H9 (cell line): Measurements from ENCODE around the gene PLEKHN1. TPM values are rescaled to one million over a fixed set of nuclear protein-coding genes. Genes with fewer than 3 reads are reported as not detected.

Source experiments
- DNase-seq: peaks from one replicate; pipeline ENCODE4 v3.0.0-alpha.2; 2017
- H2AFZ ChIP-seq: one replicate; pipeline ENCODE4 v1.6.1; 2013; ENCODE audit warnings: mild to moderate bottlenecking, low read length, control low read depth, moderate library complexity
- H2AK5ac ChIP-seq: 2 replicates; pipeline ENCODE4 v1.6.1; 2013; ENCODE audit warnings: low read length, control low read depth, mixed read lengths; ENCODE audit not compliant: insufficient read length
- H2BK120ac ChIP-seq: one replicate; pipeline ENCODE4 v1.6.1; 2013; ENCODE audit warnings: low read depth, mild to moderate bottlenecking, low read length, control low read depth, inconsistent platforms; ENCODE audit not compliant: poor library complexity, severe bottlenecking
- H2BK12ac ChIP-seq: 2 replicates; pipeline ENCODE4 v1.6.1; 2013; ENCODE audit warnings: low read length, control low read depth, mixed read lengths, low read depth; ENCODE audit not compliant: insufficient read length
- H2BK15ac ChIP-seq: 2 replicates; pipeline ENCODE4 v1.6.1; 2013; ENCODE audit warnings: low read depth, low read length, control low read depth
- H2BK20ac ChIP-seq: one replicate; pipeline ENCODE4 v1.6.1; 2013; ENCODE audit warnings: low read depth, mild to moderate bottlenecking, low read length, control low read depth, inconsistent platforms; ENCODE audit not compliant: poor library complexity, severe bottlenecking
- H2BK5ac ChIP-seq: 2 replicates; pipeline ENCODE4 v1.6.1; 2013; ENCODE audit warnings: low read length, control low read depth, mixed read lengths; ENCODE audit not compliant: insufficient read length
- H3K14ac ChIP-seq: 2 replicates; pipeline ENCODE4 v1.6.1; 2013; ENCODE audit warnings: low read length, control low read depth; ENCODE audit not compliant: insufficient read depth
- H3K18ac ChIP-seq: 2 replicates; pipeline ENCODE4 v1.6.1; 2013; ENCODE audit warnings: low read depth, mild to moderate bottlenecking, mixed read lengths, low read length, control low read depth; ENCODE audit not compliant: insufficient read length
- H3K23ac ChIP-seq: 2 replicates; pipeline ENCODE4 v1.6.1; 2013; ENCODE audit warnings: low read length, control low read depth, mixed read lengths, low read depth; ENCODE audit not compliant: insufficient read length
- H3K23me2 ChIP-seq: 2 replicates; pipeline ENCODE4 v1.6.1; 2013; ENCODE audit warnings: low read depth, mild to moderate bottlenecking, mixed read lengths, low read length, control low read depth; ENCODE audit not compliant: insufficient read length, poor library complexity, severe bottlenecking
- H3K27ac ChIP-seq: 2 replicates; pipeline ENCODE4 v1.5.1; 2013; ENCODE audit warnings: low read length, control low read depth, mixed read lengths, low read depth; ENCODE audit not compliant: insufficient read length
- H3K27me3 ChIP-seq: 2 replicates; pipeline ENCODE4 v1.6.1; 2013; ENCODE audit warnings: low read length, control low read depth, inconsistent platforms; ENCODE audit not compliant: insufficient read depth
- H3K4ac ChIP-seq: 2 replicates; pipeline ENCODE4 v1.6.1; 2013; ENCODE audit warnings: low read depth, mild to moderate bottlenecking, control low read depth, inconsistent platforms, low read length, moderate library complexity
- H3K4me1 ChIP-seq: 2 replicates; pipeline ENCODE4 v1.6.1; 2013; ENCODE audit warnings: low read length, control low read depth, inconsistent platforms; ENCODE audit not compliant: insufficient read depth
- H3K4me2 ChIP-seq: 2 replicates; pipeline ENCODE4 v1.6.1; 2013; ENCODE audit warnings: low read length, control low read depth, mixed read lengths; ENCODE audit not compliant: insufficient read length, insufficient read depth
- H3K56ac ChIP-seq: 2 replicates; pipeline ENCODE4 v1.6.1; 2013; ENCODE audit warnings: low read depth, mild to moderate bottlenecking, mixed read lengths, low read length, control low read depth; ENCODE audit not compliant: insufficient read length
- H3K79me1 ChIP-seq: 2 replicates; pipeline ENCODE4 v1.6.1; 2013; ENCODE audit warnings: low read depth, mild to moderate bottlenecking, moderate library complexity, low read length, control low read depth, inconsistent platforms; ENCODE audit not compliant: insufficient read depth, poor library complexity, severe bottlenecking
- H3K79me2 ChIP-seq: 2 replicates; pipeline ENCODE4 v1.6.1; 2013; ENCODE audit warnings: low read length, control low read depth, inconsistent platforms; ENCODE audit not compliant: insufficient read depth
- H3K9ac ChIP-seq: 2 replicates; pipeline ENCODE4 v1.6.1; 2013; ENCODE audit warnings: low read length, control low read depth, mixed read lengths; ENCODE audit not compliant: insufficient read length; ENCODE audit errors: extremely low read depth
- H3K9me3 ChIP-seq: one replicate; pipeline ENCODE4 v1.6.1; 2013; ENCODE audit warnings: low read depth, low read length, inconsistent platforms; ENCODE audit not compliant: control insufficient read depth
- H3T11ph ChIP-seq: one replicate; pipeline ENCODE4 v1.6.1; 2013; ENCODE audit warnings: mild to moderate bottlenecking, low read length, control low read depth, inconsistent platforms
- H4K20me1 ChIP-seq: one replicate; pipeline ENCODE4 v1.6.1; 2013; ENCODE audit not compliant: control insufficient read depth, insufficient read length, insufficient read depth
- H4K5ac ChIP-seq: 2 replicates; pipeline ENCODE4 v1.6.1; 2013; ENCODE audit warnings: low read depth, mild to moderate bottlenecking, mixed read lengths, low read length, control low read depth; ENCODE audit not compliant: insufficient read length
- H4K8ac ChIP-seq: replicated peaks from 2 replicates; pipeline ENCODE4 v1.6.1; 2013; ENCODE audit warnings: low read length, control low read depth, mixed read lengths, low read depth; ENCODE audit not compliant: insufficient read length
- H4K91ac ChIP-seq: 2 replicates; pipeline ENCODE4 v1.6.1; 2013; ENCODE audit warnings: low read depth, mild to moderate bottlenecking, moderate library complexity, mixed read lengths, low read length, control low read depth; ENCODE audit not compliant: insufficient read length
- H3K27ac Mint-ChIP-seq, 3 experiments: 2 replicates in 2 of 3; 3 replicates in 1 of 3; pipeline ENCODE4 v1.8.0; 2020 to 2021; ENCODE audit warnings: mixed read lengths in 3 of 3, mild to moderate bottlenecking in 1 of 3, moderate library complexity in 1 of 3
- H3K27me3 Mint-ChIP-seq: 2 replicates; pipeline ENCODE4 v1.8.0; 2021; ENCODE audit warnings: low read depth, mild to moderate bottlenecking, moderate library complexity, mixed read lengths
- H3K36me3 Mint-ChIP-seq, 3 experiments: 2 replicates in 2 of 3; 3 replicates in 1 of 3; pipeline ENCODE4 v1.8.0; 2020 to 2021; ENCODE audit warnings: low read depth in 3 of 3, mixed read lengths in 3 of 3; ENCODE audit not compliant: insufficient read depth in 1 of 3
- H3K4me1 Mint-ChIP-seq, 2 experiments: 2 replicates each; pipeline ENCODE4 v1.8.0; 2020; ENCODE audit warnings: mixed read lengths in 2 of 2
- H3K4me3 Mint-ChIP-seq, 2 experiments: 2 replicates in 1 of 2; 3 replicates in 1 of 2; pipeline ENCODE4 v1.8.0; 2020 to 2021; ENCODE audit warnings: mild to moderate bottlenecking in 2 of 2, mixed read lengths in 2 of 2, moderate library complexity in 1 of 2
- H3K9me3 Mint-ChIP-seq, 2 experiments: 2 replicates in 1 of 2; 3 replicates in 1 of 2; pipeline ENCODE4 v1.8.0; 2020; ENCODE audit warnings: mild to moderate bottlenecking in 2 of 2, mixed read lengths in 2 of 2, moderate library complexity in 1 of 2
- CTCF ChIP-seq: fragments of 200-600 bp; sonication (generic); conservative IDR thresholded peaks from 3 replicates; pipeline ENCODE4 v1.8.0; 2021; ENCODE audit warnings: antibody characterized with exemption, mild to moderate bottlenecking
- WGBS: extraction: QIAGEN DNeasy Blood & Tissue Kit; methylation state at CpG from one replicate; pipeline ENCODE4 v1.1.7; 2013; ENCODE audit warnings: missing lambda C conversion rate, low lambda C conversion rate, mixed read lengths; ENCODE audit not compliant: insufficient read length; ENCODE audit errors: extremely low coverage; 5-methylcytosine and 5-hydroxymethylcytosine counted together
- total RNA-seq: library from RNA; stranded (reverse); gene quantifications from 2 replicates; pipeline ENCODE4 v1.2.1, GENCODE V29; 2021

The PLEKHN1 gene
- total RNA-seq, 1 experiment from 2014 or later = 3.0 TPM

DNA sequence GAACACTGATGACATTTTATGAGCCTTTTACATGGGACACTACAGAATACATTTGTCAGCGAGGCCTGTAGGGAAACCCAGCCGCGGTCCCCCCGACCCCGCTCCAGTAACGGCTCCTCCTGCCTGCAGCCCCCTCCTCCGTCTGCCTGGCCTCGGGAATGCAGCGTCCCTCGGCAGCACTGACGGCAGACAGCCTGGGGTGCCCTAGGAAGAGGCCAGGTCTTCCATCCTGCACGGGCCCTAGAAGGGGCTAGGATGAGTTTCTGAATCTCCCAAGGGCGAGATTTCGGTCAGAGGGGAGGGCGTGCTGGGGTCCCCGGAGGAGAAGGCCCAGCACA, 34.1 kb upstream of the PLEKHN1 start:
- H3K27ac Mint-ChIP-seq = no peak overlapping the region
- Histone ChIP-seq H3K4ac (no peak overlapping the region), H3K27me3 (peaks cover 62% of the 10 kb centered on the region), H2AK5ac (no peak overlapping the region), H3K9me3 (no peaks in the 10 kb centered on the region), H4K20me1 (peaks cover 5% of the 10 kb centered on the region), H3K9ac (no peak overlapping the region), H3K56ac (no peak overlapping the region), H2BK12ac (no peak overlapping the region), H4K8ac (no peak overlapping the region), H4K91ac (no peak overlapping the region), H4K5ac (no peak overlapping the region), H2BK20ac (no peak overlapping the region), H3K23ac (no peak overlapping the region), H3K27ac (no peak overlapping the region), H2BK5ac (no peak overlapping the region), H3K79me1 (no peaks in the 10 kb centered on the region), H2BK120ac (no peak overlapping the region), H3K14ac (no peak overlapping the region), H3K4me1 (no peaks in the 10 kb centered on the region), H3T11ph (no peak overlapping the region), H2BK15ac (no peak overlapping the region), H3K79me2 (no peaks in the 10 kb centered on the region), H3K4me2 (no peak overlapping the region), H3K23me2 (no peaks in the 10 kb centered on the region), H2AFZ (no peak overlapping the region), H3K18ac (no peak overlapping the region)
- no peak for TF ChIP-seq CTCF
- no peak for DNase-seq
- no CpG with 5 or more reads among the region's 16 CpGs for WGBS
- H3K4me3 Mint-ChIP-seq = no peak overlapping the region
- H3K36me3 Mint-ChIP-seq = peaks cover 0 to 3% (median 2%) of the 10 kb centered on the region in 3 experiments; a peak in 2 of 7 replicates
- H3K4me1 Mint-ChIP-seq = peaks cover 6 to 31% of the 10 kb centered on the region in 2 experiments
- H3K27me3 Mint-ChIP-seq = peaks cover 89% of the 10 kb centered on the region
- peaks cover 0 to 2% of the 10 kb centered on the region in 2 experiments; a peak in 1 of 5 replicates for H3K9me3 Mint-ChIP-seq
